IMR-90 (cell line): ENCODE measurements around the gene NCK1.

ENCODE experiments used
- CEBPB ChIP-seq: IDR thresholded peaks from 2 replicates; pipeline ENCODE4 v1.6.1; 2012; ENCODE audit warnings: low read depth, low read length, improper control_type of control experiment
- CTCF ChIP-seq: conservative IDR thresholded peaks from 2 replicates; pipeline ENCODE4 v1.5.1; 2012; ENCODE audit warnings: mild to moderate bottlenecking, low read depth, low read length, improper control_type of control experiment
- MAFK ChIP-seq: IDR thresholded peaks from 2 replicates; pipeline ENCODE4 v1.6.1; 2012; ENCODE audit warnings: low read depth, low read length, improper control_type of control experiment
- MAZ ChIP-seq: IDR thresholded peaks from 2 replicates; pipeline ENCODE4 v1.6.1; 2012; ENCODE audit warnings: low read depth, mild to moderate bottlenecking, low read length, improper control_type of control experiment, moderate library complexity, borderline replicate concordance
- POLR2A ChIP-seq: IDR thresholded peaks from 2 replicates; pipeline ENCODE4 v1.6.1; 2012; ENCODE audit warnings: mild to moderate bottlenecking, low read depth, low read length
- RFX5 ChIP-seq: IDR thresholded peaks from 2 replicates; pipeline ENCODE4 v1.8.0; 2012; ENCODE audit warnings: low read depth, mild to moderate bottlenecking, low read length, moderate library complexity
- SMC3 ChIP-seq: fragments of 150-350 bp; IDR thresholded peaks from 2 replicates; pipeline ENCODE4 v1.6.1; 2016; ENCODE audit warnings: low read depth, mild to moderate bottlenecking, antibody characterized with exemption, low read length, moderate library complexity

- TF ChIP-seq POLR2A (no peak), CTCF (no peak), SMC3 (no peak), CEBPB (no peak), MAFK (no peak), MAZ (no peak), RFX5 (no peak)
Observed at GRCh38 chr3:136858381-136858780, 3.6 kb upstream of the NCK1 start.
